Psoas muscle (tissue), 8 donors: Measurements from ENCODE around the gene AEN. TPM values are rescaled to one million over a fixed set of nuclear protein-coding genes. Genes with fewer than 3 reads are reported as not detected.

ENCODE experiments used
- ATAC-seq, 4 donors: fragments of 200-7000 bp; cut with Tn5 transposase; one replicate each; pipeline ENCODE4 v1.9.1; 2020; ENCODE audit warnings: moderate library complexity in 3 of 4, mild to moderate bottlenecking in 2 of 4
- DNase-seq, 2 donors: peaks; one replicate each; pipeline ENCODE4 v3.0.0-alpha.2; 2020
- H3K27ac ChIP-seq: fragments of 200-600 bp; one replicate; pipeline ENCODE4 v1.8.0; 2022
- H3K27me3 ChIP-seq, 3 donors: fragments of 200-600 bp in 1 of 3; one replicate each; pipeline versions ENCODE4 v1.6.1 to v1.8.0; 2013 to 2022; ENCODE audit warnings: low read length in 2 of 3, mild to moderate bottlenecking in 2 of 3, moderate library complexity in 1 of 3; ENCODE audit not compliant: insufficient read depth in 3 of 3
- H3K36me3 ChIP-seq, 2 donors: fragments of 200-600 bp in 1 of 2; one replicate each; pipeline versions ENCODE4 v1.6.1 to v1.8.0; 2013 to 2022; ENCODE audit warnings: low read depth in 1 of 2, mild to moderate bottlenecking in 1 of 2, moderate library complexity in 1 of 2; ENCODE audit not compliant: insufficient read depth in 1 of 2
- H3K4me1 ChIP-seq: fragments of 200-600 bp; one replicate; pipeline ENCODE4 v1.8.0; 2022
- H3K4me3 ChIP-seq: fragments of 200-600 bp; one replicate; pipeline ENCODE4 v1.8.0; 2022; ENCODE audit warnings: mild to moderate bottlenecking
- H3K9me3 ChIP-seq: fragments of 200-600 bp; one replicate; pipeline ENCODE4 v1.8.0; 2022
- WGBS, 3 donors: extraction: QIAGEN DNeasy Blood & Tissue Kit; methylation state at CpG; one replicate each; pipeline versions ENCODE4 v1.1.6 to v1.1.7; 2013; 5-methylcytosine and 5-hydroxymethylcytosine counted together
- intact Hi-C, 2 donors: fragments of 100-400 bp; cut with DNase I; formaldehyde crosslinking; loops; one replicate each; pipeline versions ENCODE4 v1.11.0 to v1.14.2; 2022
- polyA plus RNA-seq, 3 donors: library from polyadenylated mRNA; stranded (reverse); fragments of 200-250 nt; gene quantifications; one replicate each; pipeline ENCODE4 v1.2.3, GENCODE V29; 2013
- total RNA-seq, 4 donors: library from RNA; stranded (reverse); fragmentation: NEBNext Ultra II Directional in 2 of 4; extraction: Animal tissue kit (Norgen Biotek cat#: 25700) in 2 of 4; gene quantifications; one replicate each; pipeline versions ENCODE4 v1.2.1 to v1.2.4, GENCODE V29; 2021 to 2023
- TF ChIP-seq, protein P1 (sequence below): fragments of 200-600 bp; IDR thresholded peaks from one replicate; pipeline ENCODE4 v1.8.0; 2022; ENCODE audit warnings: antibody characterized with exemption
- donor health status: healthy with polysubstance abuse.
- donor health status: DM: no; HTN: no; CAD: no; lungs with moderate emphysema.
- donor health status: Bipolar disorder and iron deficiency.
- donor health status: healthy.
- donor health status: DM: yes; HTN: yes; CAD: no.
- donor health status: DM: no; HTN: no; CAD: no.
- donor health status: DM: no; HTN: no; CAD: no.
- donor health status: DM: yes; HTN: yes; CAD: no.

Gene AEN
- total and polyA plus RNA-seq, 7 donors = 10.1 to 46.6 (median 32.2) TPM

DNA sequence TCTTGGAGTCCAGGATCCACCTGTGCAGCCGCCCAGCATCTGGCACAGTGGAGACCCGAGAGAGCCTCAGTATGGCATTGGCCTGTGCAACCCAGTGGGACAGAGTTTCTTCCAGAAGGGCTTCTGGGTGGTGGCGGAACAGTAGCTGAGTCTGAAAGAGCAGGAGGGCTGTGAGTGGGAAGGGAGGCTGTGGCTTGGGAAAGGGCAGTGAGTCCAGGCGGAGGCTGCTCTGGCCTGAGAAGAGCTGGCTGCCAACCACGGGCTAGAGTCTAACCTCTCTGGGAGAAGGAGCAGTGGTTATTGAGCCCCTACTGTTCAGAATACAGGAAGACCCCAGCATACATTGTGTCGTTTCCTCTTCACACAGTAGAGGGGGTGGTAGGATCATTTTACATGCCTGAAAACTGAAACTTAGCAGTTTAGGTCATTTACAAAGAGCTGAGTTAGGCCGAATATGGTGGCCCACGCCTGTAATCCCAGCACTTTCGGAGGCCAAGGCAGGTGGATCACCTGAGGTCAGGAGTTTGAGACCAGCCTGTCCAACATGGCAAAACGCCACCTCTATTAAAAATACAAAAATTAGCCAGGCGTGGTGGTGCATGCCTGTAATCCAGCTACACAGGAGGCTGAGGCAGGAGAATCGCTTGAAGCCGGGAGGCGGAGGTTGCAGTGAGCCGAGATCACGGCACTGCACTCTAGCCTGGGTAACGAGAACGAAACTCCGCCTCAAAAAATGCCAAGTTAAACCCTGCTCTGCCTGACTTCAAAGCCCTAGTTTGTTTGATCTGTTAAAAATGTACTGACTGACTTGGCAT is 3.2 kb downstream of the AEN start:
- Histone ChIP-seq H3K27ac (peak overlapping the region; percentile 8), H3K9me3 (no peaks in the 10 kb centered on the region), H3K36me3 (peaks cover 0 to 41% of the 10 kb centered on the region in 2 donors), H3K4me3 (peak overlapping the region; percentile 27), H3K4me1 (peaks cover 34% of the 10 kb centered on the region), H3K27me3 (no peaks in the 10 kb centered on the region)
- DNase-seq (no peak), ATAC-seq (no peak)
- intact Hi-C loops = loop anchor here in 1 of 2 donors (5.0 kb wide), 1 partner anchor 273 kb away; the partner anchor contains the start of gene HAPLN3
- 56 to 70% (median 65%) methylated on average over 19 of the region's 19 CpGs for WGBS, 3 donors
- TF ChIP-seq, protein P1, sequence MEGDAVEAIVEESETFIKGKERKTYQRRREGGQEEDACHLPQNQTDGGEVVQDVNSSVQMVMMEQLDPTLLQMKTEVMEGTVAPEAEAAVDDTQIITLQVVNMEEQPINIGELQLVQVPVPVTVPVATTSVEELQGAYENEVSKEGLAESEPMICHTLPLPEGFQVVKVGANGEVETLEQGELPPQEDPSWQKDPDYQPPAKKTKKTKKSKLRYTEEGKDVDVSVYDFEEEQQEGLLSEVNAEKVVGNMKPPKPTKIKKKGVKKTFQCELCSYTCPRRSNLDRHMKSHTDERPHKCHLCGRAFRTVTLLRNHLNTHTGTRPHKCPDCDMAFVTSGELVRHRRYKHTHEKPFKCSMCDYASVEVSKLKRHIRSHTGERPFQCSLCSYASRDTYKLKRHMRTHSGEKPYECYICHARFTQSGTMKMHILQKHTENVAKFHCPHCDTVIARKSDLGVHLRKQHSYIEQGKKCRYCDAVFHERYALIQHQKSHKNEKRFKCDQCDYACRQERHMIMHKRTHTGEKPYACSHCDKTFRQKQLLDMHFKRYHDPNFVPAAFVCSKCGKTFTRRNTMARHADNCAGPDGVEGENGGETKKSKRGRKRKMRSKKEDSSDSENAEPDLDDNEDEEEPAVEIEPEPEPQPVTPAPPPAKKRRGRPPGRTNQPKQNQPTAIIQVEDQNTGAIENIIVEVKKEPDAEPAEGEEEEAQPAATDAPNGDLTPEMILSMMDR = peak; percentile 36

DNA sequence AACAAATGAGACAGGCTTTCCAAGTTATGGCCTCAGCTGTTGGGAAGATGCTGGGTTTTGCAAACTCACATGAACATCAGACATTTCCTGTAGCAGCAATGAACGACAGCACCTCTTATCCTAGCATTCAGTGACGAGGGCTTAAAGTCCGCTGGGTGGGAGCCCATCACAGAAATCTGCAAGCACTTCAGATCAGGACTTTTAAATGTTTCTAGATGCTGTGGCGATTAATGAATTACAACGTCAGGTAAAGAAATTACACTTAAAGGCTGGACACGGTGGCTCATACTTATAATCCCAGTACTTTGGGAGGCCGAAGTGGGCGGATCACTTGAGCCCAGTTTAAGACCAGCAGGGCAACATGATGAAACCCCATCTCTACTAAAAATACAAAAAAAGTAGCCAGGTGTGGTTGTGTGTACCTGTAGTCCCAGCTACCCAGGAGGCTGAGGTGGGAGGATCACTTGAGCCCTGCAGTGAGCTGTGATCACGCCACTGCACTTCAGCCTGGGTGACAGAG is 3.9 kb downstream of the AEN start:
- peaks cover 38% of the 10 kb centered on the region for H3K4me1 ChIP-seq
- H3K27me3 ChIP-seq = no peaks in the 10 kb centered on the region
- H3K27ac ChIP-seq = no peak overlapping the region
- WGBS, 3 donors = 74 to 83% (median 79%) methylated on average over 9 of the region's 9 CpGs
- no peaks in the 10 kb centered on the region for H3K9me3 ChIP-seq
- TF ChIP-seq, protein P1 = no peak
- intact Hi-C loops = loop anchor here in 1 of 2 donors (5.0 kb wide), 1 partner anchor 272 kb away; the partner anchor contains the start of gene HAPLN3
- H3K4me3 ChIP-seq = no peak overlapping the region
- ATAC-seq (no peak), DNase-seq (no peak)
- peaks cover 0 to 48% of the 10 kb centered on the region in 2 donors for H3K36me3 ChIP-seq

DNA sequence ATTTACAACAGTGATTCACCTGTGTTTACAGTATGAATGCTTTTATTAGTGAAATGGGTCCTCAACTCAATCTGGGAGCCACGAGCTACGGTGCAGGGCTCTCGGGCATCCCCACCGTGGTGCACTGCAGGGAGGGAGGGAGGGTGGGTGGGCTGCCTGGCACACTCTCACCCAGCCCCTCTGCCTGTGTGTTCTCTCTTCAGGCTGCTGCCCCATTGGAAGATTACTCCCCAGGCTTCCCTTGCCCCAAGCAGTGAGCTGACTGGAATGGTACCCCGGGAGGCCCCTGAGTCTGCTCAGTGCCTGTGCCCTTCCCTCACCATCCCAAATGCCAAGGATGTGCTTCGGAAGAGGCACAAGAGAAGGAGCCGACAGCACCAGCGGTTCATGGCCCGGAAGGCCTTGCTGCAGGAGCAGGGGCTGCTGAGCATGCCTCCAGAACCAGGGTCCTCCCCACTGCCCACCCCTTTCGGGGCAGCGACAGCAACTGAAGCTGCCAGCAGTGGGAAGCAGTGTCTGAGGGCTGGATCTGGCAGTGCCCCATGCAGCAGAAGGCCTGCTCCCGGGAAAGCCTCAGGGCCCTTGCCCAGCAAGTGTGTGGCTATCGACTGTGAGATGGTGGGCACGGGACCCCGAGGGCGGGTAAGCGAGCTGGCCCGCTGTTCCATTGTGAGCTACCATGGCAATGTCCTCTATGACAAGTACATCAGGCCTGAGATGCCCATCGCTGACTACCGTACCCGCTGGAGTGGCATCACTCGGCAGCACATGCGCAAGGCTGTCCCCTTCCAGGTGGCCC is 5.0 kb downstream of the AEN start:
- Histone ChIP-seq H3K4me3 (no peak overlapping the region), H3K9me3 (no peaks in the 10 kb centered on the region), H3K27me3 (no peaks in the 10 kb centered on the region), H3K27ac (no peak overlapping the region), H3K4me1 (peaks cover 46% of the 10 kb centered on the region), H3K36me3 (peaks cover 4 to 58% of the 10 kb centered on the region in 2 donors)
- no peak for ATAC-seq
- no peak for DNase-seq
- TF ChIP-seq, protein P1 = no peak
- WGBS, 3 donors = 89 to 92% (median 91%) methylated on average over 23 of the region's 23 CpGs
- intact Hi-C loops = no loop called here

DNA sequence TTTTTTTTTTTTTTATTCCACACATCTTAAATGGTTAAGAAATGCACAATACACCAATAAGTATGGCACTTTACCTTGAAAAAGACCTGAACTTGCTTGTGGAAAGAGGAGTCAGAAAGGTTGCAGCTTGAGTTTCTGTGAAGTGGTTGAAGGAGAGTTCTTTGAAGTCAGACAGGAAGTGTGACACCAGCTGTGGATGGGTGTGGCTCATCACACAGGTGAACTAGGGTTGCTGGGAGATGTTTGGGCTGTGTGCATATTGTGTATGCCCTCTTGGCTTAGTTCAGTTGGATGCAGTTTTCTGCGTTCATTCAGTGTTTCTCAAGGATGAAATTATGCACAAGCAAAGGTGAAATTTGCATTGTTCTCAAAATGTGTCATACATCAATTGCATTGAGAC is 6.3 kb downstream of the AEN start:
- intact Hi-C loops = no loop called here
- ATAC-seq (no peak), DNase-seq (no peak)
- Histone ChIP-seq H3K4me3 (no peak overlapping the region), H3K9me3 (no peaks in the 10 kb centered on the region), H3K27ac (no peak overlapping the region), H3K36me3 (peaks cover 9 to 71% of the 10 kb centered on the region in 2 donors), H3K4me1 (peaks cover 42% of the 10 kb centered on the region), H3K27me3 (no peaks in the 10 kb centered on the region)
- TF ChIP-seq, protein P1 = no peak
- WGBS, 3 donors = 90 to 96% (median 95%) methylated on average over 1 of the region's 1 CpG
